ENCODE results near the gene CST7. TPM values are rescaled to one million over a fixed set of nuclear protein-coding genes. Genes with fewer than 3 reads are reported as not detected.

CST7 gene
- total and polyA plus RNA-seq, 2 donors (not counting 3 experiments of a cell fraction or from before 2014, with no cell fraction given), result not detected

DNA sequence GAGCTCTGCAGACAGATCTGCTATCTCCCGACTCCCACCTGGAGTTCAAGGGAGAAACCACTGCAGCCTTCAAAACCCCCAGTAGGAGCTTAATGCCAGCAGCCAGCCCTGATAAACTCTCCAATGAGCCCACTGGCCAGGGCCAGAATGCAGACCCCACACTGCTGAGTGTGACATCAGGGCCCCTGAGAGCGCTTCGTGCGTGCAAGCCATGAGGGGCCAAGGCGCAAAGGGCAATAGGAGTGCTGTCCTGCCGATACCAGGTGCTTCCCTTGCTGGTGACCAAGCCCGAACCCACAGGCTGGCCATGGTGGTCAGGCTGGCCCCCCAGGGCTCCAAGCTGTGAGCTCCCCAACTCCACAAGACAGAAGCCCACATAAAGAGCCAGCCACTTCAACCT is 33.2 kb upstream of the CST7 start:
- ChIA-PET POLR2A (no interaction called here), CTCF (interaction anchor here (7.8 kb wide), 1 partner anchor 978 kb away, joined by 120 read pairs; no protein-coding TSS in a partner anchor)
- Histone ChIP-seq H3K4me3 (replicated peaks in 1 of 3; ENCODE audit: insufficient read depth in 1 of 3, low read depth in 1 of 3, low read length in 3 of 3) (no peak overlapping the region), H3K9me3 (replicated peaks; ENCODE audit: control insufficient read depth, insufficient read depth, low read length) (no peaks in the 10 kb centered on the region), H3K27me3 (ENCODE audit: control insufficient read depth in 2 of 2, insufficient read depth in 2 of 2, low read length in 2 of 2) (no peaks in the 10 kb centered on the region), H4K20me1 (replicated peaks; ENCODE audit: control insufficient read depth, extremely low read depth, insufficient read depth, low read length) (no peaks in the 10 kb centered on the region), H3K4me1 (ENCODE audit: control insufficient read depth, extremely low read depth, insufficient read depth, low read length) (no peaks in the 10 kb centered on the region), H3K79me2 (ENCODE audit: control insufficient read depth, insufficient read depth, low read length) (no peaks in the 10 kb centered on the region), H3K4me2 (ENCODE audit: insufficient read depth, low read length) (no peak overlapping the region), H2AFZ (ENCODE audit: low read depth, low read length) (no peak overlapping the region), H3K27ac (ENCODE audit: insufficient read depth, low read depth, low read length) (no peak overlapping the region), H3K9ac (replicated peaks; ENCODE audit: extremely low read depth, insufficient read depth, low read length) (no peak overlapping the region), H3K36me3 (ENCODE audit: control insufficient read depth in 2 of 2, extremely low read depth in 1 of 2, insufficient read depth in 2 of 2, low read length in 2 of 2) (no peaks in the 10 kb centered on the region), H3K9me1 (replicated peaks; ENCODE audit: control insufficient read depth, extremely low read depth, insufficient read depth, low read length) (no peaks in the 10 kb centered on the region)
- FAIRE-seq (no peak), DNase-seq (ENCODE audit: low read depth, low spot score) (no peak)
- TF ChIP-seq JUN (IDR thresholded peaks at IDR 0.05; ENCODE audit: borderline replicate concordance, insufficient read depth, insufficient read length, low read depth), result no peak
- no peak for TF ChIP-seq MYC (IDR thresholded peaks at IDR 0.05; ENCODE audit: low read depth, low read length)
- no peak for TF ChIP-seq POLR2A (IDR thresholded peaks at IDR 0.05; ENCODE audit: low read depth, low read length)
- dilution Hi-C loops (cut with MboI; ENCODE audit: extremely low pct_ligation_motif_present, low sequenced_read_pairs), result no loop called here
- no TSS peak for BruUV-seq (replicated peaks)
- intact Hi-C loops (cut with micrococcal nuclease), result loop anchor here (5.0 kb wide), 1 partner anchor 919 kb away; no protein-coding TSS in a partner anchor

DNA sequence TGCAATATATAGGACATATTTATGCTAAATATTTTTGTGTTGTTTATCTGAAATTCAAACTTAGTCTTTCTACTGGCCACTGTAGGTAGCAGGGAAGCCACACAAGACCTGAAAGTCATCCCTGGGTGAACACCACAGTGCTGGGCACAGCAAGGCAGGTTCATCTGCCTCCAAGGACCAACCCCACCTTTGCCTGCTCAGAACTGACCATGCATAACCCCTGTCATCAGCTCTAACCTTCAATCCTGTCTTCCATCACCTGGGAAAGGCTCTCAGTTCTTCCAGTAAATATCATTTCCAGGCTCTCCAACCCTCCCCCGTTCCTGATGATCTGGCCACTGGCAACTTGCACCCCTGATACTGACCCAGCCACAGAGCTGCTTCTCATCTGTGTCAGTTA is 32.7 kb upstream of the CST7 start:
- H3K4me2 ChIP-seq (ENCODE audit: insufficient read depth, low read length), result no peak overlapping the region
- H2AFZ ChIP-seq (ENCODE audit: low read depth, low read length), result no peak overlapping the region
- H3K9ac ChIP-seq (replicated peaks; ENCODE audit: extremely low read depth, insufficient read depth, low read length), result no peak overlapping the region
- no peaks in the 10 kb centered on the region for H4K20me1 ChIP-seq (replicated peaks; ENCODE audit: control insufficient read depth, extremely low read depth, insufficient read depth, low read length)
- H3K27ac ChIP-seq (ENCODE audit: insufficient read depth, low read depth, low read length), result no peak overlapping the region
- no peaks in the 10 kb centered on the region for H3K4me1 ChIP-seq (ENCODE audit: control insufficient read depth, extremely low read depth, insufficient read depth, low read length)
- no peak for DNase-seq (ENCODE audit: low read depth, low spot score)
- H3K9me1 ChIP-seq (replicated peaks; ENCODE audit: control insufficient read depth, extremely low read depth, insufficient read depth, low read length), result no peaks in the 10 kb centered on the region
- TF ChIP-seq GATA2 (IDR thresholded peaks at IDR 0.05; ENCODE audit: insufficient read depth, insufficient read length, low read depth, low read length) (no peak), MAX (IDR thresholded peaks at IDR 0.05; ENCODE audit: insufficient read depth, insufficient read length) (no peak)
- no peaks in the 10 kb centered on the region for H3K79me2 ChIP-seq (ENCODE audit: control insufficient read depth, insufficient read depth, low read length)
- no peaks in the 10 kb centered on the region for H3K36me3 ChIP-seq (ENCODE audit: control insufficient read depth in 2 of 2, extremely low read depth in 1 of 2, insufficient read depth in 2 of 2, low read length in 2 of 2)
- ChIA-PET POLR2A (no interaction called here), CTCF (interaction anchor here (7.8 kb wide), 1 partner anchor 978 kb away, joined by 120 read pairs; no protein-coding TSS in a partner anchor)
- intact Hi-C loops (cut with micrococcal nuclease) (loop anchor here (5.0 kb wide), 1 partner anchor 919 kb away; no protein-coding TSS in a partner anchor), dilution Hi-C loops (cut with MboI; ENCODE audit: extremely low pct_ligation_motif_present, low sequenced_read_pairs) (no loop called here)
- no peaks in the 10 kb centered on the region for H3K27me3 ChIP-seq (ENCODE audit: control insufficient read depth in 2 of 2, insufficient read depth in 2 of 2, low read length in 2 of 2)
- BruUV-seq (replicated peaks), result no TSS peak
- FAIRE-seq, result no peak
- H3K9me3 ChIP-seq (replicated peaks; ENCODE audit: control insufficient read depth, insufficient read depth, low read length), result no peaks in the 10 kb centered on the region
- H3K4me3 ChIP-seq (replicated peaks in 1 of 3; ENCODE audit: insufficient read depth in 1 of 3, low read depth in 1 of 3, low read length in 3 of 3), result no peak overlapping the region

Data from endothelial cell of umbilical vein (primary cell).